SU-DHL-6 (cell line): ENCODE data around the gene RAD51B.

Experiments
- H2AFZ ChIP-seq: fragments of 200-600 bp; sonication (generic); 2 replicates; pipeline ENCODE4 v1.6.1; 2014; ENCODE audit warnings: low read depth, mild to moderate bottlenecking, moderate library complexity, mixed read lengths, antibody characterized with exemption, low read length; ENCODE audit not compliant: severe bottlenecking
- H3F3A ChIP-seq: fragments of 200-600 bp; shearing (Covaris generic); 2 replicates; pipeline ENCODE4 v1.6.0; 2016; ENCODE audit warnings: antibody characterized with exemption, mild to moderate bottlenecking; ENCODE audit not compliant: insufficient read depth
- H3K27ac ChIP-seq: fragments of 200-600 bp; sonication (generic); 2 replicates; pipeline ENCODE4 v1.5.1; 2016; ENCODE audit warnings: low read depth, mild to moderate bottlenecking, low read length, moderate library complexity, mixed read lengths
- H3K27me3 ChIP-seq: fragments of 200-600 bp; sonication (generic), shearing (Covaris generic); 2 replicates; pipeline ENCODE4 v1.6.0; 2014; ENCODE audit warnings: mild to moderate bottlenecking, low read length
- H3K36me3 ChIP-seq: fragments of 200-600 bp; sonication (generic); 2 replicates; pipeline ENCODE4 v1.6.1; 2014; ENCODE audit warnings: mild to moderate bottlenecking, low read length, mixed read lengths
- H3K4me2 ChIP-seq: fragments of 300-600, 200-600 bp; shearing (Covaris generic), sonication (generic); 2 replicates; pipeline ENCODE4 v1.6.0; 2014; ENCODE audit warnings: low read length, low read depth, mild to moderate bottlenecking; ENCODE audit not compliant: poor library complexity, severe bottlenecking
- H3K4me3 ChIP-seq: fragments of 200-600 bp; sonication (generic); 2 replicates; pipeline ENCODE4 v1.5.1; 2014; ENCODE audit warnings: antibody characterized with exemption, low read length, mild to moderate bottlenecking, mixed read lengths; ENCODE audit not compliant: insufficient read depth, poor library complexity, severe bottlenecking
- H3K79me2 ChIP-seq: fragments of 200-600 bp; sonication (generic); 2 replicates; pipeline ENCODE4 v1.6.1; 2014; ENCODE audit warnings: mild to moderate bottlenecking, low read length, moderate library complexity; ENCODE audit not compliant: insufficient read depth
- H3K9ac ChIP-seq: fragments of 200-600 bp; sonication (generic); 2 replicates; pipeline ENCODE4 v1.7.0; 2014; ENCODE audit warnings: mild to moderate bottlenecking, low read length
- H3K9me2 ChIP-seq: fragments of 200-600 bp; sonication (generic); replicated peaks from 2 replicates; pipeline ENCODE4 v1.6.1; 2014; ENCODE audit warnings: low read length; ENCODE audit not compliant: insufficient read depth
- H3K9me3 ChIP-seq: fragments of 200-600 bp; sonication (generic); 2 replicates; pipeline ENCODE4 v1.6.1; 2014; ENCODE audit warnings: low read length, mixed read lengths; ENCODE audit not compliant: insufficient read depth
- H4K20me1 ChIP-seq: fragments of 200-600 bp; sonication (generic); 2 replicates; pipeline ENCODE4 v1.6.1; 2014; ENCODE audit warnings: low read depth, mild to moderate bottlenecking, antibody characterized with exemption, low read length, moderate library complexity, mixed read lengths
- EZH2phosphoT487 ChIP-seq: fragments of 200-600 bp; sonication (generic), shearing (Covaris generic); conservative IDR thresholded peaks from 2 replicates; pipeline ENCODE4 v1.6.1; 2018; ENCODE audit warnings: mild to moderate bottlenecking, antibody characterized with exemption, low read length, moderate library complexity, mixed read lengths
- TF ChIP-seq, protein P1 (sequence below): fragments of 200-600 bp; sonication (generic); IDR thresholded peaks from one replicate; pipeline ENCODE4 v1.5.1; 2017; ENCODE audit warnings: antibody characterized with exemption, mild to moderate bottlenecking, low read length, moderate library complexity; ENCODE audit not compliant: insufficient read depth, poor library complexity, severe bottlenecking

The RAD51B gene

DNA sequence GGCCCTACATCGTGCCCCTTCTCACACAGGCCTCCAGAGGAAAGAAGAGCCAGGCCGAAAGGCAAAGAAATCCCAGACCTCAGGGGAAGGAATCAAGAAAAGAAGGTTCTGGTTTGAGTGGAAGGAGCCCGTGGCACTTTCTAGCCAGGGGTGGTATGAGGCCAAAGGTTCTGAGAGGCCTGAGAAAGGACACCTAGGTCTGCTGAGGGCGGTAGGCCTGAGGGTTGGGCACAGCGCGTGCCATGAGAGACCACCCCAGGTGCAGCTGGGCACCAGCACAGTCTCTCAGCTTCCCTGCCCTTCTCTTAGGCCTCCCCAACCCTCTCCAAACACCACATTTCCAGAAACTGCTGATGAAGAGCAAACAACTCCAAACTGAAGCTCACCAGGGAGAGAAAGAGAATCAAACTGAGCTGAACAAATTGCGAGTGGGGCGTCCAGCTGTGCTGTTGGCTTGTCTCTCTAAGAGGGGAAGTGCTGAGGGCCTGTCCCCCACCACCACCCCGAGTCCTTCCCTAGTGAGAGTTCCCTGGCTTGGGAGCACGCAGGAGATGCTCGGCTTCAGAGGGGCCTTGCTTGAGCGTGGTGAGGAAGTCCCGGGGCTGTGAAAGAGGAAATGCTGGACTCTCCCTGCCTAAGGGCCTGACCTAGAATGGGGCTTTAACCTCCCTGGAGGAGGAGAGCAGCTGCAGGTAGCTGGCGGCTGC is 788.4 kb downstream of the RAD51B start:
- H3K27me3 ChIP-seq: no peaks in the 10 kb centered on the region
- no peaks in the 10 kb centered on the region for H4K20me1 ChIP-seq
- H3K9me3 ChIP-seq: no peaks in the 10 kb centered on the region
- no peak overlapping the region for H3K9ac ChIP-seq
- no peaks in the 10 kb centered on the region for H3K9me2 ChIP-seq
- H3K4me2 ChIP-seq: no peak overlapping the region
- TF ChIP-seq, protein P1, sequence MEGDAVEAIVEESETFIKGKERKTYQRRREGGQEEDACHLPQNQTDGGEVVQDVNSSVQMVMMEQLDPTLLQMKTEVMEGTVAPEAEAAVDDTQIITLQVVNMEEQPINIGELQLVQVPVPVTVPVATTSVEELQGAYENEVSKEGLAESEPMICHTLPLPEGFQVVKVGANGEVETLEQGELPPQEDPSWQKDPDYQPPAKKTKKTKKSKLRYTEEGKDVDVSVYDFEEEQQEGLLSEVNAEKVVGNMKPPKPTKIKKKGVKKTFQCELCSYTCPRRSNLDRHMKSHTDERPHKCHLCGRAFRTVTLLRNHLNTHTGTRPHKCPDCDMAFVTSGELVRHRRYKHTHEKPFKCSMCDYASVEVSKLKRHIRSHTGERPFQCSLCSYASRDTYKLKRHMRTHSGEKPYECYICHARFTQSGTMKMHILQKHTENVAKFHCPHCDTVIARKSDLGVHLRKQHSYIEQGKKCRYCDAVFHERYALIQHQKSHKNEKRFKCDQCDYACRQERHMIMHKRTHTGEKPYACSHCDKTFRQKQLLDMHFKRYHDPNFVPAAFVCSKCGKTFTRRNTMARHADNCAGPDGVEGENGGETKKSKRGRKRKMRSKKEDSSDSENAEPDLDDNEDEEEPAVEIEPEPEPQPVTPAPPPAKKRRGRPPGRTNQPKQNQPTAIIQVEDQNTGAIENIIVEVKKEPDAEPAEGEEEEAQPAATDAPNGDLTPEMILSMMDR: no peak
- TF ChIP-seq EZH2phosphoT487: no peak
- no peaks in the 10 kb centered on the region for H3F3A ChIP-seq
- no peaks in the 10 kb centered on the region for H3K36me3 ChIP-seq
- no peak overlapping the region for H3K27ac ChIP-seq
- H3K4me3 ChIP-seq: no peak overlapping the region
- no peak overlapping the region for H2AFZ ChIP-seq
- H3K79me2 ChIP-seq: no peaks in the 10 kb centered on the region

DNA sequence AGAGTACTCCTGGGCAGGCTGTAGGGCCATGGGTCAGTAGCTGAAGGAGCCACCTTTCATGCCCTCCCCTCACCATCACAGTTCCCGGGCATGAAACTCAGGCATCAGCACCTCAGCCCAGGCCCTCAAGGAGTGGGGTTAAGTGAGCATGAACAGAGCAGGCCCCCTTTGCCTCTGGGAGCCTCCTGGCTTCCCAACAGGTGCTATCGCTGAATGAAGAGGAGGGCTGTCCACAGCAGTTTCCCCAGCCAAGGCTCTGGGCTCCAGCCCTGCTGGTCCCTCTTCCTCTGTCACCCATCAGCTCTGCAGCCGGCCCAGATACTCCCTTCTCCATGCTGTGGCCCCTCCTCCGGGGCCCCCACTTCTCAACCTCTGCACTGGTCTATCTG is 789.0 kb downstream of the RAD51B start:
- Histone ChIP-seq H3F3A (no peaks in the 10 kb centered on the region), H3K27me3 (no peaks in the 10 kb centered on the region), H3K9me3 (0 out of 2 replicates have a peak, but pooled peaks cover under 1% of the 10 kb centered on the region), H3K27ac (no peak overlapping the region), H3K36me3 (no peaks in the 10 kb centered on the region), H2AFZ (no peak overlapping the region), H3K79me2 (no peaks in the 10 kb centered on the region), H3K4me2 (no peak overlapping the region), H3K9me2 (no peaks in the 10 kb centered on the region), H3K4me3 (no peak overlapping the region), H3K9ac (no peak overlapping the region), H4K20me1 (no peaks in the 10 kb centered on the region)
- TF ChIP-seq, protein P1: no peak
- no peak for TF ChIP-seq EZH2phosphoT487

DNA sequence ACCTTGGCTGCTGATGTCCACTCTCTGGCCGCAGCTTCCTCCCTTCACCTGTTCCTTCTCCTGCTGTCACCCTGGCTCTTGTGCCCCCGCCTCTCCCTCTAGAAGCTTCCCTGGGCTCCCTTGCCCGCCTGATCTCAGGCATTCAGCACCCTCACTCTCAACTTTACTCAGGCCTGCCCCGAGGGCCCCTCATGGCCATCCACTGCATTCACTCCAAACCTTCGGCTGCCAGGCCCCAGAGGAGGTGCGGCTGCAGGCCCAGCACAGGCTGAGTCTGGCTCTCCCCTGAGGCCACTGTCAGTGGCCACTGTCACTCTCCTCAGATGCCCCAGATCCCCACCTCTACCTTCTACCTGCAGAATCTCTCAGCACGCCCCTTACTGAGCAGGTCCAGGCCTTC is 789.4 kb downstream of the RAD51B start:
- Histone ChIP-seq H3K36me3 (no peaks in the 10 kb centered on the region), H2AFZ (no peak overlapping the region), H3K79me2 (no peaks in the 10 kb centered on the region), H3F3A (no peaks in the 10 kb centered on the region), H4K20me1 (no peaks in the 10 kb centered on the region), H3K9me2 (no peaks in the 10 kb centered on the region), H3K4me3 (no peak overlapping the region), H3K9me3 (peaks cover 5% of the 10 kb centered on the region; the same call in 1 of the 2 replicates), H3K27me3 (no peaks in the 10 kb centered on the region), H3K9ac (no peak overlapping the region), H3K4me2 (no peak overlapping the region), H3K27ac (no peak overlapping the region)
- no peak for TF ChIP-seq EZH2phosphoT487
- TF ChIP-seq, protein P1: no peak
